HG03460 (cell line): Measurements from ENCODE around the gene ME3.
"Not testable (repeated sequence)": the region's sequence is repeated elsewhere in the genome, so short reads cannot be mapped to it uniquely, and the experiment has no call there.

Experiments used
- ATAC-seq: cut with Tn5 transposase; IDR thresholded peaks from one replicate; pipeline ENCODE4 v1.9.1; 2021; ENCODE audit not compliant: unreplicated experiment

The ME3 gene

GRCh38 chr11:86565801-86566312 is 106.6 kb downstream of the ME3 start:
- ATAC-seq, result no peak

GRCh38 chr11:86565388-86565787 is 107.0 kb downstream of the ME3 start:
- no peak for ATAC-seq

- ATAC-seq, result not testable (repeated sequence)
Observed at GRCh38 chr11:86562842-86563241, 109.6 kb downstream of the ME3 start.

- no peak for ATAC-seq
Observed at GRCh38 chr11:86559311-86559945, 113.0 kb downstream of the ME3 start.

- ATAC-seq, result no peak
Observed at GRCh38 chr11:86558841-86559240, 113.6 kb downstream of the ME3 start.

- ATAC-seq, result no peak
Observed at GRCh38 chr11:86558207-86558606, 114.2 kb downstream of the ME3 start.

- no peak for ATAC-seq
Observed at GRCh38 chr11:86555866-86556265, 116.5 kb downstream of the ME3 start.

GRCh38 chr11:86555401-86555800 is 117.0 kb downstream of the ME3 start:
- ATAC-seq, result no peak

- ATAC-seq, result no peak
Observed at GRCh38 chr11:86553265-86553664, 119.2 kb downstream of the ME3 start.

GRCh38 chr11:86551288-86552092 is 120.9 kb downstream of the ME3 start:
- peak; percentile 62 for ATAC-seq

GRCh38 chr11:86550757-86551156 is 121.7 kb downstream of the ME3 start:
- ATAC-seq, result no peak

GRCh38 chr11:86548271-86548917 is 124.0 kb downstream of the ME3 start:
- ATAC-seq, result no peak

- no peak for ATAC-seq
Observed at GRCh38 chr11:86547727-86548126, 124.7 kb downstream of the ME3 start.

GRCh38 chr11:86541299-86541698 is 131.1 kb downstream of the ME3 start:
- not testable (repeated sequence) for ATAC-seq

- ATAC-seq, result no peak
Observed at GRCh38 chr11:86538223-86538548, 134.2 kb downstream of the ME3 start.

GRCh38 chr11:86537541-86538222 is 134.7 kb downstream of the ME3 start:
- no peak for ATAC-seq

- no peak for ATAC-seq
Observed at GRCh38 chr11:86535773-86536172, 136.6 kb downstream of the ME3 start.

GRCh38 chr11:86524620-86525352 is 147.6 kb downstream of the ME3 start:
- ATAC-seq, result no peak

GRCh38 chr11:86523738-86524619 is 148.4 kb downstream of the ME3 start:
- no peak for ATAC-seq

GRCh38 chr11:86522512-86522911 is 149.9 kb downstream of the ME3 start:
- not testable (repeated sequence) for ATAC-seq
